ENCODE results near the gene NFIB.

DNA sequence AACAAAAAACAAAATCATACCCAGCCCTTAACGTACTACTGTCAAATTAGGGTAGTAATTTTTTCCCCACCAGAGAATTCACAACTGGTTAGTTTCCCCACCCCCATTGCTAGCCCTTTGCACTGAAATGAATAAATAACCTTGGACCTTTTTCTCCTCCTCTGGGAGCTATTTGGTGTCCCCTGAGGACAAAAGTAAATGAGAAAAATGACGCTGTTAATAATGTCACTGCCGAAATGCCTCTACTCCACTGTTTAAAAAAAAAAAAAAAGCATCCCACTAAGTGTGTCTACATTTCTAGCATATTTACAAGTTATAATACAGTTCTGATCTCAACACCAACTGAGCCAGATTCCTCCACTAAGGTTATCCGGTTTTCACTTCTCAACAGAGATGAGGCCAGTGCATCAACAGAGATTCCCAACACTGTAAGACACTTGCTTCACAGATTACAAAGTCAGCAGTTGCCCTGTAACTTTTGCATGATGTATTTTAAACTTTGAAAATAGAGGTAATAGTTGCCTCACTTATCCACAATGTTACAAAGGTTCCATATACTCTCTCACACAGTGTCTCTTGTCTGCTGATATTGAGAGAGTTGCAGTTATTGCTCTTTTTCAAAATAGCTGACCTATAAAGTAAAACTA lies 5.1 kb upstream of the NFIB start:
- TF ChIP-seq, protein P1, sequence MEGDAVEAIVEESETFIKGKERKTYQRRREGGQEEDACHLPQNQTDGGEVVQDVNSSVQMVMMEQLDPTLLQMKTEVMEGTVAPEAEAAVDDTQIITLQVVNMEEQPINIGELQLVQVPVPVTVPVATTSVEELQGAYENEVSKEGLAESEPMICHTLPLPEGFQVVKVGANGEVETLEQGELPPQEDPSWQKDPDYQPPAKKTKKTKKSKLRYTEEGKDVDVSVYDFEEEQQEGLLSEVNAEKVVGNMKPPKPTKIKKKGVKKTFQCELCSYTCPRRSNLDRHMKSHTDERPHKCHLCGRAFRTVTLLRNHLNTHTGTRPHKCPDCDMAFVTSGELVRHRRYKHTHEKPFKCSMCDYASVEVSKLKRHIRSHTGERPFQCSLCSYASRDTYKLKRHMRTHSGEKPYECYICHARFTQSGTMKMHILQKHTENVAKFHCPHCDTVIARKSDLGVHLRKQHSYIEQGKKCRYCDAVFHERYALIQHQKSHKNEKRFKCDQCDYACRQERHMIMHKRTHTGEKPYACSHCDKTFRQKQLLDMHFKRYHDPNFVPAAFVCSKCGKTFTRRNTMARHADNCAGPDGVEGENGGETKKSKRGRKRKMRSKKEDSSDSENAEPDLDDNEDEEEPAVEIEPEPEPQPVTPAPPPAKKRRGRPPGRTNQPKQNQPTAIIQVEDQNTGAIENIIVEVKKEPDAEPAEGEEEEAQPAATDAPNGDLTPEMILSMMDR (conservative IDR thresholded peaks at IDR 0.05; ENCODE audit: low read depth, low read length) = no peak
- no peak for TF ChIP-seq EZH2 (IDR thresholded peaks at IDR 0.05; ENCODE audit: low read length, unreplicated experiment)

Data from PC-3 (cell line).